NCI-H510A (cell line): ENCODE data around the gene R3HDM4.
"Not testable (repeated sequence)": the region's sequence is repeated elsewhere in the genome, so short reads cannot be mapped to it uniquely, and the experiment has no call there.

Source experiments
- DNase-seq: peaks from one replicate; lab custom pipeline; 2025; lab: John Stamatoyannopoulos, UW

Gene R3HDM4

DNA sequence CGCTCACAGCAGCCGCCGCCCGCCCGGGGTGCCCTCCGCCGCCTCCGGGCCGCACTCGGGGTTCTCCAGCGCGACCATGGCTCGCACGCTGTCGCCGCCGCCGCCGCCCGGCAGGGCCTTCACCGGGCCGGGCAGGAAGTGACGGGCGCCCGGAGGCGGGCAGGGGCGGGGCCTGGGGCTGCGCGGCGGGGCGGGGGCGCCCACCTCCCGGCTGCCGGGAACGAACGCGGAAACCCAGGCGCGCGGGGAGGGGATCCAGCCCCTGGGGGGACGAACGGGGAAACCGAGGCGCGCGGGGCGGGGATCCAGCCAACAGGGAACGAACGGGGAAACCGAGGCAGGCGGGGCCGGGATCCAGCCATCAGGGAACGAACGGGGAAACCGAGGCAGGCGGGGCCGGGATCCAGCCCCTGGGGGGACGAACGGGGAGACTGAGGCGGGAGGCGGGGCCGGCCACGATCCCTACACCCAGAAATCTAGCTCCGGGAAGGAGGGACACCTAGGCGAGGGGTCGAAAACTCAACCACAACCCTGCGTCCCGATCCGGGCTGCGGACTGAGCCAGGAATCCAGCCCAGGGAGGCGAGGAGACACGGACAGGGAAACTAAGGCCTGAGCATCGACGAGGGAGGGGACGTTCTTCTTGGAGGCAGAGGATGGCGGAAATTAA is at the start of gene R3HDM4:
R3HDM4 (minus strand) TSS at position 140 of the 669 bp plus-strand sequence; CDS start at position 78, 62 bp downstream.
- DNase-seq, result no peak

DNA sequence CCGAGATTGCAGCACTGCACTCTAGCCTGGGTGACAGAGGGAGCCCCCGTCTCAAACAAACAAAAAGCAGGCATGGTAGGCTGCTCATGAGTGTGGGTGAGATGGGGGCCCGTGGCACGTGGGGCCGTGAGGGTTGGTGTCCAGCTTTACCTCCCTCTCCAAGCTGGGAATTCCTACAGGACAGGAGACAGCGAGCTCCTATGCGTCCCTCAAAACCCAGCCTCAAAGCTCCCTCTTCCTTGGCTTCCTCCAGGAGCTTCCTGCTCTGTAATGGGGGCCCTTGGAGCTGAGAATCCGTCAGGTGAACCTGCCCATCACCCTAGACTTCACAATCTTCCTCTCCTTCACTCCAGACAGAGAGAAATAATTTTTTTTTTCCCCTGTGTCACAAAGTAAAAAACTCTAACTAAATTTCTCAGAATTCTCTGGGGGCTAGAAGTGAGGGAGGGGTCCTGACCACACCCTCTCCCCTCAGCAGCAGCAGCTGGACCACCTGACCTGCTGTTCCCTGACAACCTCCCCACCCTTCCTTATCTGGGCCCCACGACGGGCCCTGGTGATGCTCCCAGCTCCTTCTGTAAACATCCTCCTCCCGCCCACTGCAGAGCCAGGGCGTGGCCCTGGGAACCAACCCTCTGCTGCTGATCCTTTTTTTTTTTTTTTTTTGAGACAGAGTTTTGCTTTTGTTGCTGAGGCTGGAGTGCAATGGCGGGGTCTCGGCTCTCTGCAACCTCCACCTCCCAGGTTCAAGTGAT is 49.0 kb upstream of the R3HDM4 start:
- DNase-seq, result no peak

DNA sequence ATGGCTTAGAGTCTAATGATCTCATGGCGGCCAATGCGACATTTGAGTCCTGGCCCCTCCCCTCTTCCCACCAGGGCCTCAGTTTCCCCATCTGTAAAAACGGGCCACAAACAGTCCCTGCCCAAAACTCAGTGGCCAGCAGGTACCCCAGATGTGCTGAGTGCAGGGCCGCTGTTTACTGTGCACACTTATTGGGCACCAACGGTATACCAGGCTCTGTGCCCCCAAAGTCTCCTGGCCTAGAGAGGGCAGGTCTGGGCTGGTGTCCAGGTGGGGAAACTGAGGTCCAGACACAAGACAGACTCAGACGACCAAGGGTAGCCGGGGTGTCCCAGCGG is 47.6 kb upstream of the R3HDM4 start:
- no peak for DNase-seq

DNA sequence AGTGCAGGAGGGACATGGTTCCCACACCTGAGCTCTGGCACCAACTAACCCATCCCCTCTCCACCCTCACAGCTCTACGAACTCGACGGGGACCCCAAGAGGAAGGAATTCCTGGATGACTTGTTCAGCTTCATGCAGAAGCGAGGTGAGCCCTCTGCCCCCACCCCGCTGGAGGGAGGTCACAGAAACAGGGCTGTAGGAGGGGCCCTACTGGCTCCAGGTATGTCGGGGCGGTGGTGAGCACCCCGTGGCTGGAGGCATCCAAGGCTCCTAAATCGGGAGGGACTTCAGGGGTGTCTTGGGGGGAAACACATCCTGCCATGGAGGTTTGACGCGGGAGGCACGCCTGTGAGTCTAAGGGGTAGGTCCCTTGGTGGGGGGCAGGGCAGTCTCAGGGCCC is 47.0 kb upstream of the R3HDM4 start:
- no peak for DNase-seq

DNA sequence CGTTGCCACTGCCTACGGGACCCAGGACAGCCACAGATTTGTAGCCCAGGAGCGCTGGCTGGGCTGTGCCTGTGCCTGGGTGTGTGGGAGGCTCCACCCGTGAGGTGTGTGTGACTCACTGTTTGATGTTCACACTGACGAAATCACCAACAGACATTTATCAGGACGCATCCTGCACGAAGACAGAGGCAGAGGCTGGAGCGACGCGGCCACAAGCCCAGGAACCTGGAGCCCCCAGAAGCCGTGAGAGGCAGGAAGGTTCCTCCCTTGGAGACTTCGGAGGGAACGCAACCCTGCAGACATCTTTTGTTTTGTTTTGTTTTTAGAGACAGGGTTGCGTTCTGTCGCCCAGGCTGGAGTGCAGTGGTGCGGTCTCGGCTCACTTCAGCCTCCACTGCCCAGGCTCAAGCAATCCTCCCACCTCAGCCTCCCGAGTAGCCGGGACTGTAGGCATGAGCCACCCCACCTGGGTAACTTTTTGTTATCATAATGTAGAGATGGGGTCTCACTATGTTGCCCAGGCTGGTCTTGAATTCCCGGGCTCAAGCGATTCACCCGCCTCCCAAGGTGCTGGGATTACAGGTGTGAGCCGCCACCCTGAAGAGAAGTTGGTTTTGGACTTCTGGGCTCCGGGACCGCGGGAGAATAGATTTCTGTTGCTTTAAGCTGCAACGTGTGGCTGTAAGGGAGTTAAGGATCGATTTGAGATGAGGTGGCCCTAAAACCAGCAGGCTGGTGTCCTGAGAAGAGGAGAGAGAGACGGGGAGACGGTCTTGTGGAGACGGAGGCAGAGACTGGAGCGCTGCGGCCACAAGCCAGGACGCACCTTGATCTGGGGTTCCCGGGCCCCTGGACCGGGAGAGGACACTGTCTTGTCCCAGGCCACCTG is 46.2 kb upstream of the R3HDM4 start:
- no peak for DNase-seq

DNA sequence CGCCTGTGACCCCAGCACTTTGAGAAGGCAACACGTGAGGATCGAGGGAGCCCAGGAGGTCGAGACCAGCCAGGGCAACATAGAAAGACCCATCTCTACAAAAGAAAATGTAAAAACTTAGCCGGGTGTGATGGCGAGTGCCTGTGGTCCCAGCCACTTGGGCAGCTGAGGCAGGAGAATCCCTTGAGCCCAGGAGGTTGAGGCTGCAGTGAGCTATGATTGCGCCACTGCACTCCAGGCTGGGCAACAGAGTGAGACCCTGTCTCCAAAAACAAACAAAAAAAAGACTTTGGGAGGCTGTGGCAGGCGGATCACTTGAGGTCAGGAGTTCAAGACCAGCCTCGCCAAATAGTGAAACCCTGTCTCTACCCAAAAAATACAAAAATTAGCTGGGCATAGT is 44.6 kb upstream of the R3HDM4 start:
- DNase-seq, result not testable (repeated sequence)

DNA sequence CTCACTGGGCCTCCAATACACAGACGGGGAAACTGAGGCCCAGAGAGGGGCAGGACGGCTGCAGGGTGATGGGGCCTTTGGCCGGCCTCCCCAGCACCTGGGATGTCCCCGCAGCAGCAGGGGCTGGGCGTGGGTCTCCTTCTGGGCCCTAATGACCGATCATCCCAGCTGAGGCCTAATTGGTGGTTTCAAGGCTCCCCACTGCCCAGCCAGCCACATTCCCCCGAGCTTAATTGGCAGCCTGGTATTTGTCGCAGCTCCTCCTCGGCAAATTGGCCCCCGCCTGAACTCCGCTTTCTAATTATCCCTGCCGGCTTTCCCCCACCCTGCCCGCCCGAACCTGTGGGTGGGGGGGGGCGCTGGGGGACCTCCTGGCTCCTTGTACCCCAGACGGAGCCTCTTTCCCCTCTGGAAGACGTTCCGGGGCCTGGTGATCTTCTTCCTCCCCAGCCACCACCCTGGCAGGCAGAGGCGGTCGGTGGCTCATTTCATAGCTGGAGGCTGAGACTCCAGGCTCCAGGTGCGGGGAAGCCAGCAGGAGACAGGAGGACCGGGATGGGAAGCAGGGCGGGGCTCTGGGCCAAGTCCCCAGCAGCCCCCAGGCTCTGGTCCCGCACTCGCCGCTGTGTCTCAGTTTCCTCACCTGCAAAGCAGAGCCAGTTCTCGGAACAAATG is 43.9 kb upstream of the R3HDM4 start:
- DNase-seq, result no peak

DNA sequence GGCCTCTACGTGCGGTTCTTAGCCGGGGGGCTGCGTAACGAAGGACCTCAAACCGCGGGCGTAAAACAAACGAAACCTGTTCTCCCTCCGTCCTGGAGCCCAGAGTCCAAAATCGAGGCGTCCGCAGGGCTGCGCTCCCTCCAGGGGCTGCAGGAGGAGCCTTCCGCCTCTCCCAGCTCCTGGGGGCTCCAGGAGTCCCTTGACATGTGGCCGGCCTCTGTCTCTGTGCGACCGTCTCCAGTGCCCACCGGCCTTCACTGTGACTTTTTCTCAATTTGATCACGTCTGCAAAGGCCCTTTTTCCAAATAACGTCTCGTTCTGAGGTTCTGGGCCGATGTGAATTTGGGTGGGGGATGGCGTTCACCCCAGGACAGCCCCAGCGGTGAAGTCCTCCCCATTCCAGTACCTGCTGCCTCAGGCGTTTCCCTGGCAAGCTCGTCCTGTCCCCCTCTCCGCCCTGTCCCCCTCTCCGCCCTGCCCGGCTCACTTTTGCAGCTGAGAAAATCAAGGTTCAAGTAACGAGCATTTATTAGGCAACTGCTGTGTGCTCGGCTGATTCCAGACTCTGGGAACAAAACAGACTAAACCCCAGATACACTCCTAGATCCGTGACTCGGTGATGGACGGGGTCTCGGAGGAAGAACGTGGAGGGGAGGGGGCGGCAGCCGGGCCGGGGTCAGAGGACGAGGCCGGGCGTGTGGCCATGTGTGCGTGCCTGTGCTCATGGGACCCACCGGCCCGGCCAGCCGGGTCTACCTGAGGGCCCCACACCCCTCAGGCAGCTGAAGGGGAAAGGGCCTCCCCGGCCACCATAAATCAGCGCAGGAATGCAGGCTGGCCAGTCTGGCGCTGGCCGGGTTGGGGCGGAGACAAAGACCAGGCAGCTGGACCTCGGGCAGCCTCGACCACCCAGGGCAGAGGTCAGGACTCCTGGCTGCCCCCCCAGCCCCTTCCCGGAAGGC is 43.1 kb upstream of the R3HDM4 start:
- no peak for DNase-seq

DNA sequence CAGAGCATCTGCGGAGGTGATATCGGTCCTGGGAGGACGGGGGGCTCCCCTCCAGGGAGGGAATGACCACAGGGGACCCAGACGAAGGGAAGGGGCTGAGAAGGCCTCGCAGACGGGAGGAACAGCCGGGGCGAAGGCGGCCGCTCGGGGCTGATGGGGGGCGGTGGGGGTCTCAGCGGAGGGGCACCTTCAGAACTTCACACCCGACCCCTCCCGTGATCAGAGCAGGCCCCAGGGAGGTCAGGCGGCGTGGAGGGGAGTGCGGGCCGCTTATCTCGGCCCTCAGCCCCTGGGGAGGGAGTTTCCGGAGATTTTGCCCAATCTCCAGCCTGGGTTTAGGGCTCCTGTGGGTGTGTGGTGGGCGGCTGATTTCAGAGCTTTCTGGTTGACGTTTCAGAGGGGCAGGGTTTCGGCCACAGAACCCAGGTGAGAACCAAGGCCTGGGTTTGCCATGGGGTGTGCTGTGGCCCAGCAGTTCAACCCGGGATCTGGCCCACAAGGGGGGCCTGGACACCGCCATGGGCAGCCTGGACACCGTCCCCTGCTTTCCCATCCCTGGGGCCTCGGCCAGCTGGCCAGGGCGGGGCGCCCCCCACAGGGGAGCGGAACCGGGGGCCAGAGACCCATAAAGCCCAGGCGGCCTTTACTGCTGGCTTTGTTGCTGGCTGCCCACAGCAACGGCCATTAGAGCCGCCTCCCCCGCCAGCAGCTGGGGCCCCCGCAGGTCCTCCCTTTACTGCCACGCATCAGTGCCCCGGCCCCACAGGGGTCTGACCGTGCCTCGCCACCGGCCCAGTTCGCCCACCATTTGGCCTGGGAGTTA is 41.9 kb upstream of the R3HDM4 start:
- no peak for DNase-seq

DNA sequence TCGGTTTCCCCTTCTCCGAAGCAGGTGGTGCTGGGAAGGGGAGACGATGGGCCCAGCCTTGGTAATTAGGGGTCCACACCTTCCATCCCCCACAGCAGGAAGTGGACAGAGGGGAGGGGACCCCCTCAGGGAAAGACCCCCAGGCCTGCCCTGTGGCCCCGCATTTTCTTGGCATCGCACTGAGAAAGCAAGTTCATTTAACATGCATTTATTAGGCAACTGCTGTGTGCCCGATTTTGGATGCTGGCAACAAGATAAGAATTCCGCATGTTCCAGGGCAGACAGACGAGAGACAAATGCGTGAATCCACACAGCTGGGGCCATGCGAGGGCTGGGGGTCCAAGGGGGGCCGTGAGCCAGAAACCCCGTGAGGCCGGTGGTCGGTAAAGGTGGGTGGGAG is 41.3 kb upstream of the R3HDM4 start:
- no peak for DNase-seq

DNA sequence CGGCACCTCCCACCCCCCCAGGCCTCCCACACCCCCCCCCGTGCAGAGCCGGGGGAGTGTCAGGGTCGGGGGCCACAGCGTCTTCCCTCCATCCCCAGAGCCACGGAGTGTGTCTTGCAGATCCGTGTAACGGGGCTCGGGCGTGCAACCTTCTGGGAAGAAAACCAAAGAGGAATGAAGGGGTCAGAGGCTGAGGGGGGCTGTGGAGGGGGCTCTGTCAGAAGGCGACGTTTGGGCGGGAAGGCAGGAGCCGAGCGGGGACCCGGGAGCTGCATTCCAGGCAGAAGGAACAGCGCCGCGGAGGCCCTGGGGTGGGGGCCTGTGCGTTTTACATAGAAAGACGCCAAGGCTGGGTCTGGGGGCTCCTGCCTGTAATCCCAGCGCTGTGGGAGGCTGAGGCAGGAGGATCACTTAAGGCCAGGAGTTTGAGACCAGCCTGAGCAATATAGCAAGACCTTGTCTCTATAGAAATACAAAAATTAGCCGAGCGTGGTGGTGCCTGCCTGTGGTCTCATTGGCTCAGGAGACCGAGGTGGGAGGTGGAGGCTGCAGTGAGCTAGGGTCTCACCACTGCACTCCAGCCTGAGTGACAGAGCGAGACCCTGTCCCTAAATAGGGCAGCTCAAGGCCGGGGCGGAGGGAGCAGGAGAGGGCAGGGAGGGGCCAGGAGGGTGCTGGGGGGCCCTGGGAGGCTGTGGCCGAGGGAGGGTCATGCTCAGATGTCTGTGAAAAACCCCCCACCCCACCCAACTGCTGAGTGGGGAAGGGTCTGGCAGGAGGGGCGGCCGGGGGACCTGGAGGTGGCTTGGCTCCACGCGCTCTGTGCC is 40.6 kb upstream of the R3HDM4 start:
- DNase-seq, result no peak

DNA sequence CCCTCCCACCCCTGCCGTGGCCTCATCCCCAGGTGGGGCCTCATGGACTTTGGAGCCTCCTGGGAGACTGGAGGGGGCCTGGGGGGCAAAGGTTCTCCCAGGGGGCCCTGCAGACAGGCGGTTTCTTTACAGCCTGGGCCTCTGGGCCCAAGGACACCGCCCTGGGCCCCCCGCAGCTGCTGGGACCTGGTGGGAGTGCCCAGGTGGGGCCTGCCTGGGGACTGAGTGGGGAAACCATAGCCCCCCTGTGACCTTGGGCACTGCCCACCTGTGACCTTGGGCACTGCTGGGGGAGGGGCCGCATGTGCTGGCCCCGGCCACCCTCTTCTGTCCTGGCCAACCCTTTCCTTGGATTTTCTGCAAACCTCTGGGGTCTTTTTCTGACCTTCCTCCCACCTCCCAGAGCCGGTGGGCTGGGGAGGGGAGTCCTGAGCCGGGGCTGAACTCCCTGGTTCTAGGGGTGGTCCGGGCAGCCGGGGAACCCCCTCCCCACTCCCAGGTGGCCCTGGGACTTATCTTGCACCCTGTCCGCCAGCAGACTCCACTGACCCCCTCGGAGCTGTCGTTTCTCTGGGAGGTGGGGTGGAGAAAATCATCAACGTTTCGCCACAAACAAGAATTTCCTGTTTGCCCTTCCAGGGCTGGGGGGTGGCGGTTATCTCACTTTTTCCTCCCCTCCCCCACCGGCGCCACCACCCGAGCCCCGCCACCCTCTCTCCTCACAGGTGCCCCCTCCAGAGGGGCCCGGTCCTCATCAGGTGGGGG is 39.8 kb upstream of the R3HDM4 start:
- DNase-seq, result no peak

DNA sequence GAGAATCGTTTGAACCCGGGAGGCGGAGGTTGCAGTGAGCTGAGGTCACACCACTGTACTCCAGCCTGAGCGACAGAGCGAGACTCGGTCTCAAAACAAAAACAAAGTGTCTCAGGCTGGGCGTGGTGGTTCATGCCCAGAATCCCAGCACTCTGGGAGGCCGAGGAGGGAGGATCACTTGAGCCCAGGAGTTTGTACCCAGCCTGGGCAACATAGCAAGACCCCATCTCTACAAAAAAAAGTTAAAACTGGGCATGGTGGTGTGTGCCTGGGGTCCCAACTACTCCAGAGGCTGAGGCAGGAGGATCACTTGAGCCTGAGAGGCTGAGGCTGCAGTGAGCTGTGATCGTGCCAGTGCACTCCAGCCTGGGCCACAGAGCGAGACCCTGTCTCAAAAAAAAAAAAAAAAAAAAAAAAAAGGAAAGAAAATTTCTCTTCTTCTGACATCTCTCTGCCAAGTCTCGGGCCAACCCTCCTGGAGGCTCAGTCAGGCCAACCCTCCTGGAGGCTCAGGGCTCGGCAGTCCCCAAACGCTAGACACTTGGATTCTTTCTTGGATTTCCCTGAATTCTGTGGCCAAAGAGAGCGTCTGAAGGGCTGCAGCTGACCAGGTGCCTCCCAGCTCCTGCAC is 39.1 kb upstream of the R3HDM4 start:
- DNase-seq, result no peak

DNA sequence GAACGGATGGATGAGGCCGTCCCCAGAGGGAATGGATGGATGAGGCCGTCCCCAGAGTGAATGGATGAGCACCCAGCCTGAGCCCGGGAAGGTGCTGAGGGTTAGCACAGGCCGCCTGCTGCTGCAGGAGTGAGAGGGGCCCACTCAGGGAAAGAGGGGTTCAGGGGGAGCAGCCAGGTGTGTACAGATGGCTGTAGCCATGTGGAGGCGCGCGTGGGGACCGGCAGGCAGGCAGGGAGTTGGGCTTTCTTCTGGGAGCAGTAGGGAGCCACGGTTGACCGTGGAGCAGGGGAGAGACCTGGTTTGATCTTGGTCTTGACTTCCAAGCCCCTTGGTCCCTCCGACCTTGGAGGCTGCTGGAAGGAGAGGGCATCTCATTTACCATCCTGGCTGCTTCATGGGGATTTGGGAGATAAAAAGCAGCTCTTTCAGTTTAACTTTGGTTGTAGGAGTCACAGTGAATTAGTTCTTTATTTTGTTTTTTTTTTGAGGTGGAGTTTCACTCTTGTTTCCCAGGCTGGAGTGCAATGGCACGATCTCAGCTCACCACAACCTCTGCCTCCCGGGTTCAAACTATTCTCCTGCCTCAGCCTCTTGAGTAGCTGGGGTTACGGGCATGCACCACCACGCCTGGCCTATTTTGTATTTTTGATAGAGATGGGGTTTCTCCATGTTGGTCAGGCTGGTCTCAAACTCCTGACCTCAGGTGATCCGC is 37.5 kb upstream of the R3HDM4 start:
- no peak for DNase-seq

DNA sequence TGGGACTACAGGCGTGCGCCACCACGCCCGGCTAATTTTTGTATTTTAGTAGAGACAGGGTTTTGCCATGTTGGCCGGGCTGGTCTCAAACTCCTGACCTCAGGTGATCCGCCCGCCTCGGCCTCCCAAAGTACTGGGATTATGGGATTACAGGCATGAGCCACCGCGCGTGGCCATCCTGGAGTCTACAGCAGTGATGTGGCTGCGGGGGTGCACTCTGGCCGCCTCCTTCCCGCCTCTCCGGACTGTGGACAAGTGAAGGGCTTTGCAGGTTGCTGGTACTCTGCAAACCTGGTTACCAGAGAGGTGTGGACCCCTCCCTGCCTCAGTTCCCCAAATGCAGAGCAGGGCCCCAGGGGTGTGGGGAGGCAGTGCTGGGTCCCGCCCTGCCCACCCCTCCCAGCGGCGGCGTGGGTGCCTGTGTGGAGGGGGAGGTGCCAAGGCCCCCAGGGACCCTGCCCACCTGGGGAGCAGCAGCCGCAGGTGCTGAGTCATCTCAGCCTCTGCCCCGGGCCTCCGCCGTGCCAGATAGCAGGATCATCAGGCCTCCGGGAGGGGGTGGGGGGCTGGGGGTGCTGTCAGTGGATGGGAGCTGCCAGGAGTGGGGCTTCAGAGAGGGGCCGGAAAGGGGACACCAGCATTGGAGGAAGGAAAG is 36.0 kb upstream of the R3HDM4 start:
- DNase-seq, result no peak

DNA sequence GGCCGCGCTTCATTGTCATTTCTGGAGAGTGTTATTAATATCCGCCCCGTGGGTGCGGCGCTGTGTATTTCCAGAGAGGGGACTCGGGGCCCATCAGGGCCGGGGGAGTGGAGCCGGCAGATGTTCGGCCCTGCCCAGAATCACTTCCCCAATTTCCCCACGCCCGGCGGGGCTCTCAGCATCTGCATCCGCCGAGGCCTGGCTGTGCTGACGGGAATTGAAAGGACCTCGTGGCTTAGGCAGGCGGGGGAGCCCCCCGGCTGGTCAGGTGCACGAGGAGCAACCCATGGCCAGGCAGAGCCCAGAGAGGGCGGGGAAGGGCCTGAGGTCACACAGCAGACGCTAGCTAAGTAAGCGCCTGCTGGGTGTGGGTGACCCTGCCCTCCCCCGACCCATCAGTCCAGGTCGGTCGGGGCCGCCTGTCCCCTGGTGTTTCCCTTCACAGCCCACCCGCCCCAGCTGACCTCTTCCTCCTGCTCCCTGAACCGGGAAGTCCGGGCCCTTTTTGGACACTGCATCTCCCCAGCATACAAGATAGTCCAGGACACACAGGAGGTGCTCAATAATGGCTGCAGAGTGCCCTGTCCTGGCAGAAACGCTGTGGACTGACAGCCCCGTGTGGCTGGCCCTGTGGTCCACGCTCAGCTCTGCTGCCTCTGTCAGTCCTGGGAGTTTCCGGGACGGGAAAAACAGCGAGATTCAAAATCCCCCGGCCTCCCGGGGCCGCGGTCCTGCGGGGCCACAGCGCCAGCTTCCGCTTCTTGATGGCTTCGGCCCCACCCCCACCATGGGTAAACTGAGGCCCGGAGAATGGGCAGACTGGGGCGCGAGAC is 34.9 kb upstream of the R3HDM4 start:
- DNase-seq, result no peak
